Loucy (cell line): ENCODE results near the gene PDZRN3.

Experiments
- CTCF ChIP-seq: fragments of 200-600 bp; sonication (generic); conservative IDR thresholded peaks from 2 replicates; pipeline ENCODE4 v1.5.1; 2014; ENCODE audit warnings: mild to moderate bottlenecking, antibody characterized with exemption, low read length
- EZH2phosphoT487 ChIP-seq: fragments of 200-600 bp; IDR thresholded peaks from 2 replicates; pipeline ENCODE4 v1.6.1; 2018; ENCODE audit warnings: antibody characterized with exemption, mild to moderate bottlenecking, moderate library complexity, borderline replicate concordance

GRCh38 chr3:73490453-73491286 lies 134.1 kb downstream of the PDZRN3 start:
- TF ChIP-seq CTCF (no peak), EZH2phosphoT487 (no peak)
